ENCODE results near the gene TRRAP. TPM values are rescaled to one million over a fixed set of nuclear protein-coding genes. Genes with fewer than 3 reads are reported as not detected.
"Not testable (repeated sequence)": the region's sequence is repeated elsewhere in the genome, so short reads cannot be mapped to it uniquely, and the experiment has no call there.

The TRRAP gene
- total RNA-seq, 1 experiment from 2014 or later, result 23.1 TPM

GRCh38 chr7:98866351-98866750 lies 12.0 kb upstream of the TRRAP start:
- DNase-seq (ENCODE audit: low read depth), result no peak

DNA sequence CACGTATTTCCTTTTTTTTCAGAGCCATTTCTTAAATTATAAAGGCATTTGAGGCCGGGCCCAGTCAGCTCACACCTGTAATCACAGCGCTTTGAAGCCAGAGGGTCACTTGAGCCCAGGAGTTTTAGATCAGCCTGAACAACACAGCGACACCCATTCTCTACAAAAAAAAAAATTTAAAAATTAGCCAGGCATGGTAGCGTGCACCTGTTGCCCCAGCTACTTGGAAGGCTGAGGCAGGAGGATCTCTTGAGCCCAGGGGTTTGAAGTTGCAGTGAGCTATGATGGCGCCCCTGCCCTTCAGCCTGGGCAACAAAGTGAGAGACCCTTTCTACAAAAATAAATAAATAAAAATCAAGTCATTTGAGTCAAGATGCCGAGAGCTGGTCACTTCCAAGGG lies 11.6 kb upstream of the TRRAP start:
- no peak for DNase-seq (ENCODE audit: low read depth)

GRCh38 chr7:98868450-98868849 lies 9.9 kb upstream of the TRRAP start:
- DNase-seq (ENCODE audit: low read depth), result no peak

DNA sequence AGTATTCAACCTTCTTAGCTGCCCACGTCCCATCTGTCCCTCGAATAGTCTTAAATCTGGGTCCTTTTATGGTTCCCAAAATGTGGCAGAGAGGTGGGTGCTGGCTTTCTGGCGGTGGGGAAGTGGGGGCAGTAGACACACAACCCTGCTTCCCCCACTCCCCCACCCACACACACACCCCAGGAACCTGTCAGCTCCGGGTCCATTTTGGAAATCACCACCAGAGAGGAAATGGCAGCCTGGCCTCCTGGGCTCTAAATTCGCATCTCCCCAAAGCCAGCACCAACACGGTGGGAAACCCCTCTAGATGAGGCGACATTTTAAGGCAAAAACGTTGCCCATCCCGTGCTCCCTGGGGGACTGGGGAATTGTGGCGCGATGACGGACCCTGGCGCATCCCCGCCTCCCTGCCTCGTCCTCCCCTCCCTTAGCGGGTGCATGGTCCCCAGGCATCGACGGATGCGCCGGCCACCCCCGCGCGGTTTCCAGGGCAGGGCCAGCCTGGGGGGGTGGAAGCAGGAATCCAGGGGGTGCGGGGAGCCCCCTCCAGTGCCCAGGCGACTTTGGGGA lies 9.2 kb upstream of the TRRAP start:
- DNase-seq (ENCODE audit: low read depth), result no peak

DNA sequence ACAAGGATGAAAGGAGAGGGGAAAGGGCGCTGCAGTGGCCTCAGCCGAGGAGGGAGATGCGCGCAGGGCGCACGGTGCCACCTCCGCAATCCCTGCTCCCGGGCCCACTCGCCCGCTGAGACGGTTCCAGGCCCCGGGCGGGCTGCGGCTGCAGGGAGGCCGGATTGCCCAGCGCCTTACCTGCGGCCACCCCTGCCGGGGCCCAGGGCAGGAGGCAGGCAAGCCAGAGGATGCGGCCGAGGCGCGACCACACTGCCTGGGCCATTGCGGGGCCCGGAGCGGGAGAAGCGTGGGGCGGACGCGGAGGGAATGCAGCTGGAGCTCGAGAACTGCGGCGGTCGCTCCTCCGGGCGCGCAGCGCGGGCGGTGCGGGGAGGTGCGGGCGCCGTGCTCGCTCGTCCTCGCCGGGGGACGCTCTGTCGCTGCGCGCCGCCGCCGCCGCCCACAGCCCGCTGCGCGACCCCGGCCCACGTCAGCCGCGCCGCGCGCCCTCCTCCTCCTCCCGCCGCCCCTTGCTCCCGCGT lies 8.7 kb upstream of the TRRAP start, which contains the start of gene TMEM130:
TSS of gene TMEM130 (minus strand) at position 418 of the 524 bp plus-strand sequence. CDS start at position 265, 153 bp downstream.
- DNase-seq (ENCODE audit: low read depth), result no peak

DNA sequence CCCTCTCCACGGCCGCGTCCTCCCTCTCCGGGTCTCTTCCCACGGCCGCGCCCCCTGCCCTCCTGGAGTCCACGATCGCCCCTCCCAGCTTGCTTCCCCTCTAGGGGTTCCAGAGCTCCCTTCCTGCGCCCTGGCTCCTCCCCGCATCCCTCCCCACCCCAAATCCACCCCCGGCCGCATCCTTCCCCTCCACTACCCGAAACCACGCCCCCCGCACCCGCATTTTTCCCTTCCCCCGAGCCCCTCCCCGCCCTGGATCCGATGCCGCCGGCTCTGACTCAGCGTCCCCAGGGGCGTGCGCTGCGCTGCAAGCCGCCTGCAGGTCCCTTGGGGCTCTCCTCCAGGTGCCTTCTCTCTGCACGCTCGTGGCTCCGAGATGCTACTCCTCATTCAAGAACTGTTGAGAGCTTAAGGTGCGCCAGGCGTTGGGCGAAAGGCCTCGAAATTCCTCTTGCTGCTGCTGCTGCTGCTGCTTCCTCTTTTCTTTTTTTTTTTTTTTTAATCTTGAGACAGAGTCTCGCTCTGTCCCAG lies 8.1 kb upstream of the TRRAP start:
- DNase-seq (ENCODE audit: low read depth), result peak; percentile 44

DNA sequence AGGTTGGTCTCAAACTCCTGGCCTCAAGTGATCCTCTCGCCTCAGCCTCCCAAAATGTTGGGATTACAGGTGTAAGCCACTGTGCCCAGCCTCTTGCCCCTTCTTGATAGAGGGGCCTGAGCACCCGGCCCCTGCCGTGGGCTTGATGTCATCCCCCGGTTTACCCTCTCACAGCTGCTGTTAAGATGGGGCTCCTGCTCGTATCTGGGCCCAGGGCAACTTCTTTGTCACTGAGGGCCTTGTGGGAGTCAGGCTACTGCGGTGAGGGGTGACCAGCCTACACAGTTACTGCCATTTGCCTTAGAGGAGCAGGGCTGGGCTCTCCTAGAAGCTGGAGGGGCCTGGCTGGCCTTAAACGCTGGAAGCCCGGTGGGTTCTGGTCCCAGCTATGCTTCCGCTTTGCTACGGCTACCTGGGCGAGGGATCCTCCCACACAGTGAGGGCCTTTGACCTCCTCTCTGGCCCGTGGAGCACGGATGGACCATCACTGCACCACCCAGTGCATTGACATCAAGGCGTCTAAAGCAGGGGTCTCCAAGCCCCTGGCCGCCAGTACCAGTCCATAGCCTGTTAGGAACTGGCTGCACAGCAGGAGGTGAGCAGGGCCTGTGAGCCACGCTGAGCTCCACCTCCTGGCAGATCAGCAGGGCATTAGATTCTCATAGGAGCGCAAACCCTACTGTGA lies 7.4 kb upstream of the TRRAP start:
- DNase-seq (ENCODE audit: low read depth), result no peak

- DNase-seq (ENCODE audit: low read depth), result no peak
These were observed 5.9 kb upstream of the TRRAP start for GRCh38 chr7:98872328-98872924.

- DNase-seq (ENCODE audit: low read depth), result not testable (repeated sequence)
These were observed 4.7 kb upstream of the TRRAP start for GRCh38 chr7:98873610-98874009.

DNA sequence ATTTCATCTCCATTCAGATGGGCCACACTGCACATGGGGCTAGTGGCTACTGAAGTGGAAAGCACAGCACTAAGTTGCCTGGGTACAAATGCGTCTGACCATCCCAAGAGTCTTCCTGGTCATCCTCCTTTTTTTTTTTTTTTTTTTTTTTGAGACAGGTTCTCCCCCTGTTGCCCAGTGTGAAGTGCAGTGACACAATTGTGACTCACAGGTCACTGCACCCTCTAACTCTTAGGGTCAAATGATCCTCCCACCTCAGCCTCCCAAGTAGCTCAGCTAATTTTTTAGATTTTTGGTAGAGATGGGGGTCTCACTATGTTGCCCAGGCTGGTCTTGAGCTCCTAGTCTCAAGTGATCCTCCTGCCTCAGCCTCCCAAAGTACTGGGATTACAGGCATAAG lies 3.4 kb upstream of the TRRAP start:
- no peak for DNase-seq (ENCODE audit: low read depth)

- no peak for DNase-seq (ENCODE audit: low read depth)
These were observed 2.8 kb upstream of the TRRAP start for GRCh38 chr7:98875501-98875900.

GRCh38 chr7:98877146-98877545 lies 1.2 kb upstream of the TRRAP start:
- no peak for DNase-seq (ENCODE audit: low read depth)

DNA sequence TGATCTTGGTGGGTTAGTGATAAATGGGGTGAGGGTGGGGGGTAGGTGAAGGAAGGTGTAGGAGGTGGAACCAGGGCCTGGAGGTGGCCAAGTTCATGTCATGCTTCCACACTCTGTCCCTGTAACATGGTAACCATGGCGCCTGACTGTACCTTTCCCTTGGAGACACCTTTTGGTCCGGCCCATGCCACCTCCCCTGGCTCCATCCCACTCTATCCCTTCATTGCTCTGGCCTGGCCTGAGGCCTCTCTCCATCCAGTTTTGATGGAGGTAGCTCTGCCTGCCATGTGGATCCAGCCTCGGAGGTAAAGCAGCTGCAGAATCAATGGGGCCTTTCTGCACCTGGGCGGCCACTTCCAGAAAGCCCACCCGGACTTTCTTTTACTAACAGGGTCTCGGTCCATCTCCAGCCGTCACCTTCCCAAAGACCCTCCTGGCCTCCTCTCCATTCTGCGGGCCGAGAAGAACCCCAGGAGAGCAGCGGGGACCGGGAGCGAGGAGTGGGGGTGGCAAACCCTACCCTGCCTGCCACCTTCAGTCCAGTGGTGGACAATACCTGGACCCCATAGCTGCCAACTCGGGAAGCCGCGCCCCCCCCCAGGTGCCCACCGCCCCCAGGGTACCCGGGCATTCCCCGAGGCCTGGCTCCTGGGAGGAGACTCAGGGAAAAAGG lies 504 bp upstream of the TRRAP start:
- DNase-seq (ENCODE audit: low read depth), result no peak

DNA sequence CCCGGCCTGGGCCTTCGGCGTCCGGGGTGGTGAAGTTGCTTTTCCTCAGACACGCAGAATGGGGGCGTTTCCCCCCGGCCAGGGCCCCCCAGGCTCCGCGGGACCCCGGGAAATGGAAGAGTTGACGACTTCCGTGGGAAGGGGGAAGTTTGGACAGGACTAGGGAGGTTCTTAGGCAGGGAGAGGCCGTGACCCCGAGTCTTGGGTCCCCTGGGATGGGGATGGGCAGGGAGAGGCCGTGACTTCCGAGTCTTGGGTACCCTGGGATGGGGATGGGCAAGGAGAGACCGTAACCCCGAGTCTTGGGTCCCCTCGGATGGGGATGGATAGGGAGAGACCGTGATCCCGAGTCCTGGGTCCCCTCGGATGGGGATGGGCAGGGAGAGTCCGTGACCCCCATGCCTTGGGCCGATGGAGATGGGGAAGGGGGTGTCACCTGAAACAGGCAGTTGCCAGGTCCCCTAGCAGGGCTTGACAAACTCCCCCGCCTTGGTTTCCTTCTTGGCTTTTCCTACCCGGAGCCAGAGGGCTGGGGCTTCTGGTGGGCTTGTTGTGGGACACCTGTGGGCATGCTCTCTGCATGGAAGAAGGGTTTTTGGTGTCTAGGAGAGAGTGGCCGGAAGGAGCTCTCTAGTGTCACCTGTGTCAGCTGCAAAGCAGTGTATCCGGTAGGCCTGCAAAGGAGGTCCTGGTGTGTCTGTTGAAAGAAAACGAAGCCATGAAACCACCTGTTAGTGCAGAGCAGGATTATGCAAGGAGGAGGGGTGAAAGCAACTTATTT lies 1.1 kb downstream of the TRRAP start:
- DNase-seq (ENCODE audit: low read depth), result peak; percentile 78

- DNase-seq (ENCODE audit: low read depth), result no peak
These were observed 1.6 kb downstream of the TRRAP start for GRCh38 chr7:98879979-98880315.

DNA sequence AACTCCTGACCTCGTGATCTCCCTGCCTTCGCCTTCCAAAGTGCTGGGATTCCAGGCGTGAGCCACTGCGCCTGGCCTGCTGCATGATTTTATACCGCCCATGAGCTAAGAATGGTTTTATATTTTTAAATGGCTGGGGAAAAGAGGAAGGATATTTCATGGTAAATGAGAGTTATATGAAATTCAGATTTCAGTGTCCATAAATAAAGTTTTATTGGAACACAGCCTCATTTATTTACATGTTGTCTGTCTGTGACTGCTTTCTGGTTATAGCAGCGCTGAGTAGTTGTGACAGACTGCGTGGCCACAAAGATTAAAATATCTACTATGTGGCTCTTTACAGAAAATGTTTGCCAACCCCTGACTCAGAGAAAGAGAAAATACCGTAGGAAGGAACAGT lies 2.2 kb downstream of the TRRAP start:
- no peak for DNase-seq (ENCODE audit: low read depth)

DNA sequence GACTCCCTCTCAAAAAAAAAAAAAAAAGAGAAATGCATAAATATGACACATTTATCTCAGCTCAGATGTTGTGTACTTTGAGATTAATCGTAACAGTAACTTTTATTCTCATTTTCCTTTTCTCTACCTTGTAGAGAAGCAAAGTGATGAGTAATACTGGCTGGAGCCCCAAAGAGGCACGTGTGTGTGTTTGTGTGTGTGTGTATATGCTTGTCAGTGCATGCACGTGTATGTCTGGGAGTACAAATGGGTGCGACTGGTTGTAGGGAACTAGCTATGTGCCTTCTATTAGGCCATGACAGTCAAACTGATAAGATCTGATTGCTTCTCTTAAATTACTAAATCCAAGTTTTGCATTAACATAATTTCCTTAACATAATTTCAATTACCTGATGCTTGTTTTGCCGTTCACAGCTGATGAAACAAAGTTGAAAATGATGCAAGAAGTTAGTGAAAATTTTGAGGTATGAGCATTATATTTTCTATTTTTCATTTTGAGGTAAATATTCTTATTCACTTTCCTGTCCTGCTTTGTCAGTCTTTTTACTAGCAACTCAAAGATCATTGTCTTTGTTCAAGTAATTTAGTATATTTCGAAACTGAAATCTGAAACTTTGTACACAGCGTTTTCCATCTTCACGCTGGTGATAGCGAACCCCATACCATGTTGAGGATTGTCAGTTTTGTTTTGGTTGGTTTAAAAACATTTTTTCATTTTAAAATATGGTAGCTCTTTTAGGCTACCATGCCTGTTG lies 3.4 kb downstream of the TRRAP start:
- DNase-seq (ENCODE audit: low read depth), result no peak

DNA sequence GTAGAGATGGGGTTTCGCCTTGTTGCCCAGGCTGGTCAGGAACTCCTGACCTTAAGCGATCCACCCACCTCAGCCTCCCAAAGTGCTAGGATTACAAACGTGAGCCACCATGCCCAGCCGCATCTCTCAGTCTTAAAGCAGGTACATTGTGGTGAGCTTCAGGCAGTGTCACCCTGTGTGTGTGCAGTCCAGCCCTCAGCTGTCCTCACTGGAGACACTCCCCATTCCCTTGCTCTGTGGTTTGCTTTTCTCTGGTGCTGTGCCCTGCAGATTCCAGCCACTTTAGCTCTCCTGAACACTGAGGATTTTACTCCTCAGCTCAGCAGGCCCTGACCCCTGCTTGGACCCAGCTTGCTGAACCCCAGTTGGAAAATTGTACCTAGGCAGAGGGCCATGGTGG lies 6.1 kb downstream of the TRRAP start:
- no peak for DNase-seq (ENCODE audit: low read depth)

DNA sequence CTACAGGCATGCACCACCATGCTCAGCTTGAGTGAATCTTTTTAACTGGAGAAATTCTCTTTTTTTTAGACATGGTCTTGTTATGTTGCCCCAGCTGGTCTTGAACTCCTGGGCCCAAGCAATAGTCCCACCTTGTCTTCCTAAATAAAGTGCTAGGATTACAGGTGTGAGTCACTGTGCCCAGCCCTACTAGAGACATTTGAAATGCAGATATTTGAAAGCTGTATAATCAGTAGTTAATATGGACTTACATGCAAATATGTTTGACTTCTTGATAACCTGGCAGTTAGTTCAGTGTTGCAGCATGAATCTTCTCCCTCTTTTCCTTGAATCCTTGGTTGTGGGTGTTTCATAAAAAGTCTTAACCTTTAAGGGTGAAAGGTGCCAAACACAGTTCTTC lies 8.7 kb downstream of the TRRAP start:
- DNase-seq (ENCODE audit: low read depth), result no peak

DNA sequence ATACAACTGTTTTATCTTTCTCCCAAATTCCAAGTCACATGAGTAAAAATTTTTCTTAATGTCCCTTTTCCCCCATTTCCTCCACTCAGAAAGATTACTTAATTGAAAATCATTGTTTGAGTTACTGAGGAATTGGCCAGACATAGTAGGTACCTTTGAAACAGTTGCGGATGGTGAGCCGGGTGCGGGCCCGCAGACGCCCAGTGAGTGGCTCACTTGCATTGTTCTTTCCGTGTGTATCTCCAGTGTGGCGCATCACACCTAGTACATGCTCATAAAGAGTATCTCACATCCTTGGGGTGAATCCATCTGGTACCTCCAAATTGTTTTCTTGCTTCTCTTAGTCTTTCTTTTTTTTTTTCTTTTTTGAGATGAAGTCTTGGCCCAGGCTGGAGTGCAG lies 14.3 kb downstream of the TRRAP start:
- no peak for DNase-seq (ENCODE audit: low read depth)

DNA sequence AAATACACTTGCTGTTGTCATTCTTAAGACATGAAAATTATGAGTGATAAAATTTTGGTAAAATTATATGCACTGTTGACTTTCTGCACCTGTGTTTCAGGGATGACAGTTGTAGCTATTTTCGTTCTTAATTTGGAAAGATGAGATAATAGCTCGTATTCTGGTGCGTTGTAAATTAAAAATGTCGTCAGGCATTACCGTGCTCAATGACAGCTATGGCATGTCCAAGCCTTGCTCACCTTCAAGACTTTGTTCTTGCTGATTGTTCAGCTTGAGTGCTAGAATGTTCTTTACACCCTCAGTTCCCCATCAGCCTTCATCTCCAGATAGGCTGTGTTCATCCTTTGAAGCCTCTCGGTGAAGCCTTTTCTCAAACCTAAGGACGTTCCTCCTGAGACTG lies 21.5 kb downstream of the TRRAP start:
- DNase-seq (ENCODE audit: low read depth), result no peak

Measured in LHCN-M2 (cell line).